PFSK-1 (cell line): ENCODE results near the gene COX19.

Experiments used
- FOXP2 ChIP-seq: optimal IDR thresholded peaks from 2 replicates; pipeline ENCODE3; 2011; ENCODE audit warnings: borderline replicate concordance, control low read depth, inconsistent platforms; ENCODE audit not compliant: insufficient read depth; ENCODE audit errors: extremely low read length, extremely low read depth
- POLR2AphosphoS5 ChIP-seq: IDR thresholded peaks from 2 replicates; pipeline ENCODE4 v1.6.1; 2012; ENCODE audit warnings: low read depth, mild to moderate bottlenecking, control low read depth, low read length, moderate library complexity
- SIN3A ChIP-seq: IDR thresholded peaks from 2 replicates; pipeline ENCODE4 v1.6.1; 2012; ENCODE audit warnings: mild to moderate bottlenecking, low read length, moderate library complexity, borderline replicate concordance; ENCODE audit not compliant: insufficient read depth
- TAF1 ChIP-seq: IDR thresholded peaks from 2 replicates; pipeline ENCODE4 v1.6.1; 2012; ENCODE audit warnings: low read length, control low read depth, borderline replicate concordance; ENCODE audit not compliant: insufficient read depth
- TF ChIP-seq, protein P1 (sequence below), 2 experiments: IDR thresholded peaks; 2 replicates each; pipeline versions ENCODE4 v1.6.1 to v1.8.0; 2011 to 2012; ENCODE audit warnings: low read depth in 2 of 2, low read length in 2 of 2, control low read depth in 1 of 2, inconsistent platforms in 1 of 2, mild to moderate bottlenecking in 1 of 2, moderate library complexity in 1 of 2; ENCODE audit not compliant: insufficient read depth in 1 of 2

The COX19 gene

DNA sequence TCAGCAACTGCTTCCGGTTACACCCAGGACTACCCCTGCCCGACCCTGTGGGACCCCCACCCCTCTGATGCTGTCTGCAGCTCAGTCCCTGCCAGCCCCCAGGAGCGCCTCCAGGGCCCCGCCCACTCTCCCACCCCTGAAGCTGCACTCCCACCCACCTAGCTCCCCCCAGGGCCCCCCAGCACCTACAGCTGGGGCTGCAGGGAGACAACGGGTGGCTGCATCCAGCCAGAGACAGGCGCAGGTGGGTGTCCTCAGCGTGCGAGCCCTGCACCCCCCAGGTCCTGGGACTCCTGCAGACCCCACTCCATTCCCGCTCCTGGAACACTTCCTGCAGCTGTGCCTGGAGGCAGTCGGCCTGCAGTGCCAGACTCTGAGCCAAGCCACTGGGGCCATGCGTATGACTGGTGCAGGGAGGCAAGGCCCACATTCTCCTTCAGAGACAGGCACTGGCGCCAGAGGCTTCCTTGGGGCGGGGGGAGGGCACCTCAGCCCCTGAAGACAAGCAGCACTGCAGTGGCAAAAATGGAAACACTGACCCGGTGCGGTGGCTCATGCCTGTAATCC, 13.7 kb upstream of the COX19 start:
- TF ChIP-seq, protein P1, sequence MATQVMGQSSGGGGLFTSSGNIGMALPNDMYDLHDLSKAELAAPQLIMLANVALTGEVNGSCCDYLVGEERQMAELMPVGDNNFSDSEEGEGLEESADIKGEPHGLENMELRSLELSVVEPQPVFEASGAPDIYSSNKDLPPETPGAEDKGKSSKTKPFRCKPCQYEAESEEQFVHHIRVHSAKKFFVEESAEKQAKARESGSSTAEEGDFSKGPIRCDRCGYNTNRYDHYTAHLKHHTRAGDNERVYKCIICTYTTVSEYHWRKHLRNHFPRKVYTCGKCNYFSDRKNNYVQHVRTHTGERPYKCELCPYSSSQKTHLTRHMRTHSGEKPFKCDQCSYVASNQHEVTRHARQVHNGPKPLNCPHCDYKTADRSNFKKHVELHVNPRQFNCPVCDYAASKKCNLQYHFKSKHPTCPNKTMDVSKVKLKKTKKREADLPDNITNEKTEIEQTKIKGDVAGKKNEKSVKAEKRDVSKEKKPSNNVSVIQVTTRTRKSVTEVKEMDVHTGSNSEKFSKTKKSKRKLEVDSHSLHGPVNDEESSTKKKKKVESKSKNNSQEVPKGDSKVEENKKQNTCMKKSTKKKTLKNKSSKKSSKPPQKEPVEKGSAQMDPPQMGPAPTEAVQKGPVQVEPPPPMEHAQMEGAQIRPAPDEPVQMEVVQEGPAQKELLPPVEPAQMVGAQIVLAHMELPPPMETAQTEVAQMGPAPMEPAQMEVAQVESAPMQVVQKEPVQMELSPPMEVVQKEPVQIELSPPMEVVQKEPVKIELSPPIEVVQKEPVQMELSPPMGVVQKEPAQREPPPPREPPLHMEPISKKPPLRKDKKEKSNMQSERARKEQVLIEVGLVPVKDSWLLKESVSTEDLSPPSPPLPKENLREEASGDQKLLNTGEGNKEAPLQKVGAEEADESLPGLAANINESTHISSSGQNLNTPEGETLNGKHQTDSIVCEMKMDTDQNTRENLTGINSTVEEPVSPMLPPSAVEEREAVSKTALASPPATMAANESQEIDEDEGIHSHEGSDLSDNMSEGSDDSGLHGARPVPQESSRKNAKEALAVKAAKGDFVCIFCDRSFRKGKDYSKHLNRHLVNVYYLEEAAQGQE (IDR thresholded peaks at IDR 0.05; ENCODE audit: insufficient read depth in 1 of 2, low read depth in 2 of 2, low read length in 2 of 2), result no peak
- TF ChIP-seq TAF1 (no peak), POLR2AphosphoS5 (no peak), FOXP2 (no peak), SIN3A (no peak)

DNA sequence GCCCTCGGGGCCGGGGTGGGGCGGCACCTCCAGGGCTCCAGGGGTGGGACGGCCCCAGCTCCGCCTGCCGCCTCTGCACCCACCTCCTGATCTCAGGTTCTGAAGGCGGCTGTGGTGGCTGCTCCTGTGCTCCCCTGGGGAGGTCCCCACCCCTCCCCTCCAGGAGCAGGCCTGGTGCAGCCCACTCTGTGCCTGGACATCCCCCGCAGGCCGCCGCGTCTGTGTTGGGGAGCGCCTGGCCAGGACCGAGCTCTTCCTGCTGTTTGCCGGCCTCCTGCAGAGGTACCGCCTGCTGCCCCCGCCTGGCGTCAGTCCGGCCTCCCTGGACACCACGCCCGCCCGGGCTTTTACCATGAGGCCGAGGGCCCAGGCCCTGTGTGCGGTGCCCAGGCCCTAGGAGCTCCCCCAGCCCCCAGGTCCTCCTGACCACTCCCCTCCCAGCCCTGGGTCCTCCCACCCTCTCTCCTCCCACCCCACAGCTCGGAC, 13.1 kb upstream of the COX19 start:
- no peak for TF ChIP-seq SIN3A
- no peak for TF ChIP-seq POLR2AphosphoS5
- TF ChIP-seq, protein P1 (IDR thresholded peaks at IDR 0.05; ENCODE audit: insufficient read depth in 1 of 2, low read depth in 2 of 2, low read length in 2 of 2), result no peak
- no peak for TF ChIP-seq FOXP2
- no peak for TF ChIP-seq TAF1

DNA sequence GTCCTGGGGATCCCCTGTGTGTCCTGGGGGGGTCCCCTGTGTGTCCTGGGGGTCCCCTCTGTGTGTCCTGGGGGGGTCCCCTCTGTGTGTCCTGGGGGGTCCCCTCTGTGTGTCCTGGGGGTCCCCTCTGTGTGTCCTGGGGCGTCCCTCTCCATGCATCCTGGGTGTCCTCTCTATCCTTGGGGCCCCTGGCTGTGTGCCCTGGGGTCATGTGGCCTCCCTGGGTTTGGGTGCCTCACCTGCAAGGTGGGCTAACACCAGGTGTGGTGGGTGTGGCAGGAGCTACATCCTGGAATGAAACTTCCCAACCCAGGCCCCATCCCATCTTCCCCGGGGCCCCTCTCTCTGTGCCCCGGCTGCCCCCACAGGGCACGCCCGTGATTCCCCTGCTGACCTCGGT, 12.6 kb upstream of the COX19 start:
- no peak for TF ChIP-seq POLR2AphosphoS5

DNA sequence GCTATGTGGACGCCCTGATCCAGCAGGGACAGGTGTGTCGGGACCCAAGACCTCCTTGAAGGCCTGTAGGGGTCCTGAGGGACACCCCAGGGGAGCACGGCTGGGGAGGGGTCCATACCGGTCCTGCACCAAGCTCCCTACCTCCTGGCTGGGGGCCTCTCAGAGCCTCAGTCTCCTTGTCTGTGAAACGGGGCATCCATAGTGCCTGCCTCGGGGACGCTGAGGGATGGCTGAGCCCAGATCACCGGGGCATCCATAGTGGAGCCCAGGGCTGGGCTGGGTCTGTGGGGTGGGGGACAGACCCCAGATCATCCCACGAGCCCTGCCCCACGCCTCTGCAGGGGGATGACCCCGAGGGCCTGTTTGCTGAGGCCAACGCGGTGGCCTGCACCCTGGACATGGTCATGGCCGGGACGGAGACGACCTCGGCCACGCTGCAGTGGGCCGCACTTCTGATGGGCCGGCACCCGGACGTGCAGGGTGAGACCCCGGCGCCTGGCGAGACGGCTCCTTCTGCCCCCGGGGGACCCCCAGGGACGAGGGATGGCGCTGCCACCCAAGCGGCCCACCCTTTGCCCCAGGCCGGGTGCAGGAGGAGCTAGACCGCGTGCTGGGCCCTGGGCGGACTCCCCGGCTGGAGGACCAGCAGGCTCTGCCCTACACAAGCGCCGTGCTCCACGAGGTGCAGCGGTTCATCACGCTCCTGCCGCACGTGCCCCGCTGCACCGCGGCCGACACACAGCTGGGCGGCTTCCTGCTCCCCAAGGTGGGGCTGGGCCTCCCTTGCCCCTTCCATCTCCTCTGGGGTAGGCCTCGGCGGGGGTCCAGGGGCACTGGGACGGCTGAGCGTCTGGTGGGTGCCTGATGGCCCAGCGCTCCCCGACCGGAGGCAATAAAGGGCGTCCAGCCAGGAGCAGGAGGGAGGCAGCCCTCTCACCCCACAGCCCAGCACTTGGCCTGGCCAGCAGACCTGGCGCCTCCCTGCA, 11.7 kb upstream of the COX19 start:
- TF ChIP-seq FOXP2, result no peak

DNA sequence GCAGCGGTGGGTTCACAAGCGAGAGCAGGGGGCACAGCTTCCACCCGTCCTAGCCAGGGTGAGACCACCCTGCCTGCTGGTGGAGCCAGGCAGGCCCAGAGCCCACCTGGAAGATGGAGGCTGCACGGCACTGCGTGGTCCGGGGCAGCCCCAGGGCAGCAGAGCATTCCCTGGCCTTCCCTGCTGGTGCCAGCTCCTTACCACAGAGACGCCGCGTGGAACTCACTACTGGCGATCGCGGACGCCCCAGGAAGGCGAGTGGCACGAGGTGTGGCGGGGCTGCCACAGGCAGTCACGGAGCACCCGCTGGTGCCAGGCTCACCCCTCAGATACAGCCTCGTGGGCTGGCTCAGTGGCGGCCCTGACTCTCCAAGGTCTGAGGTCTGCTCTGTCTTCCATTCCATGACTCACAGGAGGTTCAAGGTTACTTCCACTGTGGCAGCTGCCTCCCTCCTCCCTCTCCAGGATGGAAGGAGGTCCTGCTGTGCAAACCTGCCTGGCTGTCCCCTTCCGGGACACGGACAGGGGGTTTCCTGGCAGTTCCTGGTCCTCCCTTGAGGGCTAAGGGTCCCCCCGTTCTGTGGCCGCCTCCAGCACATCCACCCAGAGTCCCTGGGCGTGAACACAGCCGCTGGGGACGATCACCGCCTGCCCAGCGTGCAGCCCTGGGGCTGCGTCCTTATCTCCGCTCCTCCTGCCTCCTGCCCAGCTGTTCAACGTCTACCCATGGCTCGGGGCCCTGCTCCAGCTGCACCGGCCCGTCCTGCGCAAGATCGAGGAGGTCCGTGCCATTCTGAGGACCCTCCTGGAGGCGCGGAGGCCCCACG, 10.8 kb upstream of the COX19 start:
- TF ChIP-seq TAF1, result no peak
- TF ChIP-seq POLR2AphosphoS5, result no peak
- TF ChIP-seq SIN3A, result no peak
- TF ChIP-seq FOXP2, result no peak
- TF ChIP-seq, protein P1 (IDR thresholded peaks at IDR 0.05; ENCODE audit: insufficient read depth in 1 of 2, low read depth in 2 of 2, low read length in 2 of 2), result no peak
